Transverse colon (tissue), 4 donors: Measurements from ENCODE around the gene LPCAT1. TPM values are rescaled to one million over a fixed set of nuclear protein-coding genes. Genes with fewer than 3 reads are reported as not detected.

Experiments
- DNase-seq: peaks from one replicate; pipeline ENCODE4 v3.0.0-alpha.2; 2019
- H3K27ac ChIP-seq, 4 donors: fragments of 200-600 bp; sonication (generic); 2 replicates each; pipeline ENCODE4 v1.5.1; 2016 to 2018; ENCODE audit warnings: inconsistent platforms in 4 of 4
- H3K27me3 ChIP-seq: fragments of 200-600 bp; sonication (generic); 2 replicates; pipeline ENCODE4 v1.5.1; 2017; ENCODE audit warnings: inconsistent platforms
- H3K36me3 ChIP-seq, 4 donors: fragments of 200-600 bp; sonication (generic); 2 replicates each; pipeline ENCODE4 v1.5.1; 2017 to 2019; ENCODE audit warnings: inconsistent platforms in 4 of 4
- H3K4me1 ChIP-seq, 4 donors: fragments of 200-600 bp; sonication (generic); 2 replicates each; pipeline ENCODE4 v1.5.1; 2017 to 2020; ENCODE audit warnings: inconsistent platforms in 4 of 4
- H3K4me3 ChIP-seq, 4 donors: fragments of 200-600 bp; sonication (generic); 1 replicate in 1 of 4; 2 replicates in 3 of 4; pipeline versions ENCODE4 v1.5.1 to v1.6.1; 2017 to 2019; ENCODE audit warnings: inconsistent platforms in 4 of 4
- H3K9me3 ChIP-seq, 2 donors: fragments of 200-600 bp; sonication (generic); 2 replicates each; pipeline ENCODE4 v1.5.1; 2017 to 2019; ENCODE audit warnings: inconsistent platforms in 2 of 2
- EP300 ChIP-seq: sonication (generic); formaldehyde crosslinking; IDR thresholded peaks from one replicate; pipeline ENCODE4 v1.6.1; 2017; ENCODE audit warnings: antibody characterized with exemption, low read depth
- POLR2A ChIP-seq: fragments of 450-650 bp; IDR thresholded peaks from one replicate; pipeline ENCODE4 v1.6.1; 2016; ENCODE audit warnings: antibody characterized with exemption, mild to moderate bottlenecking, moderate library complexity
- POLR2AphosphoS5 ChIP-seq, 3 donors: sonication (generic); formaldehyde crosslinking; IDR thresholded peaks; one replicate each; pipeline ENCODE4 v1.6.1; 2016; ENCODE audit warnings: antibody characterized with exemption in 3 of 3
- WGBS, 2 donors: methylation state at CpG; one replicate each; pipeline ENCODE4 v1.1.5; 2018; ENCODE audit warnings: low coverage in 1 of 2; 5-methylcytosine and 5-hydroxymethylcytosine counted together
- in situ Hi-C, 4 donors: fragments of 200-750 bp; cut with MboI; loops; one replicate each; pipeline versions ENCODE4 v1.15.0 to v1.15.1; 2017; ENCODE audit warnings: low sequenced_read_pairs in 3 of 4, low pct_ligation_motif_present in 1 of 4, low pct_unique_long_range_greater_than_20kb in 1 of 4
- intact Hi-C: fragments of 100-400 bp; cut with DNase I; formaldehyde crosslinking; loops from one replicate; pipeline ENCODE4 v1.15.1; 2023; ENCODE audit warnings: low total_unique reads
- total RNA-seq, 4 donors: library from RNA; depleted of rRNA; stranded (reverse); fragments of >200 nt; gene quantifications; one replicate each; pipeline ENCODE4 v1.1.0, GENCODE V29; 2016
- TF ChIP-seq, protein P1 (sequence below), 5 experiments: fragments of 200-600 bp in 3 of 5; fragments of 450-650 bp in 2 of 5; sonication (generic) in 3 of 5; IDR thresholded peaks; 1 replicate in 2 of 5; 2 replicates in 3 of 5; pipeline ENCODE4 v1.5.1; 2016 to 2017; ENCODE audit warnings: antibody characterized with exemption in 5 of 5, inconsistent platforms in 3 of 5, mild to moderate bottlenecking in 2 of 5, moderate library complexity in 1 of 5

Gene LPCAT1
- total RNA-seq, 4 donors from 2014 or later, result 10.0 to 50.5 (median 21.0) TPM

- WGBS, 2 donors, result 89% methylated on average over 6 to 32 of the region's 32 CpGs
- H3K4me3 ChIP-seq, result no peak overlapping the region
- no peak for DNase-seq
- peaks cover 0 to under 1% (median 0%) of the 10 kb centered on the region in 4 donors for H3K4me1 ChIP-seq
- H3K9me3 ChIP-seq, result no peaks in the 10 kb centered on the region
- no peak overlapping the region for H3K27ac ChIP-seq
- in situ Hi-C loops (no loop called here), intact Hi-C loops (no loop called here)
- no peaks in the 10 kb centered on the region for H3K36me3 ChIP-seq
- TF ChIP-seq EP300 (no peak), POLR2A (no peak), POLR2AphosphoS5 (IDR thresholded peaks at IDR 0.05) (no peak)
- TF ChIP-seq, protein P1, sequence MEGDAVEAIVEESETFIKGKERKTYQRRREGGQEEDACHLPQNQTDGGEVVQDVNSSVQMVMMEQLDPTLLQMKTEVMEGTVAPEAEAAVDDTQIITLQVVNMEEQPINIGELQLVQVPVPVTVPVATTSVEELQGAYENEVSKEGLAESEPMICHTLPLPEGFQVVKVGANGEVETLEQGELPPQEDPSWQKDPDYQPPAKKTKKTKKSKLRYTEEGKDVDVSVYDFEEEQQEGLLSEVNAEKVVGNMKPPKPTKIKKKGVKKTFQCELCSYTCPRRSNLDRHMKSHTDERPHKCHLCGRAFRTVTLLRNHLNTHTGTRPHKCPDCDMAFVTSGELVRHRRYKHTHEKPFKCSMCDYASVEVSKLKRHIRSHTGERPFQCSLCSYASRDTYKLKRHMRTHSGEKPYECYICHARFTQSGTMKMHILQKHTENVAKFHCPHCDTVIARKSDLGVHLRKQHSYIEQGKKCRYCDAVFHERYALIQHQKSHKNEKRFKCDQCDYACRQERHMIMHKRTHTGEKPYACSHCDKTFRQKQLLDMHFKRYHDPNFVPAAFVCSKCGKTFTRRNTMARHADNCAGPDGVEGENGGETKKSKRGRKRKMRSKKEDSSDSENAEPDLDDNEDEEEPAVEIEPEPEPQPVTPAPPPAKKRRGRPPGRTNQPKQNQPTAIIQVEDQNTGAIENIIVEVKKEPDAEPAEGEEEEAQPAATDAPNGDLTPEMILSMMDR (IDR thresholded peaks at IDR 0.05), result no peak
- H3K27me3 ChIP-seq, result no peaks in the 10 kb centered on the region
Observed at GRCh38 chr5:1551426-1552301, 27.9 kb upstream of the LPCAT1 start.

DNA sequence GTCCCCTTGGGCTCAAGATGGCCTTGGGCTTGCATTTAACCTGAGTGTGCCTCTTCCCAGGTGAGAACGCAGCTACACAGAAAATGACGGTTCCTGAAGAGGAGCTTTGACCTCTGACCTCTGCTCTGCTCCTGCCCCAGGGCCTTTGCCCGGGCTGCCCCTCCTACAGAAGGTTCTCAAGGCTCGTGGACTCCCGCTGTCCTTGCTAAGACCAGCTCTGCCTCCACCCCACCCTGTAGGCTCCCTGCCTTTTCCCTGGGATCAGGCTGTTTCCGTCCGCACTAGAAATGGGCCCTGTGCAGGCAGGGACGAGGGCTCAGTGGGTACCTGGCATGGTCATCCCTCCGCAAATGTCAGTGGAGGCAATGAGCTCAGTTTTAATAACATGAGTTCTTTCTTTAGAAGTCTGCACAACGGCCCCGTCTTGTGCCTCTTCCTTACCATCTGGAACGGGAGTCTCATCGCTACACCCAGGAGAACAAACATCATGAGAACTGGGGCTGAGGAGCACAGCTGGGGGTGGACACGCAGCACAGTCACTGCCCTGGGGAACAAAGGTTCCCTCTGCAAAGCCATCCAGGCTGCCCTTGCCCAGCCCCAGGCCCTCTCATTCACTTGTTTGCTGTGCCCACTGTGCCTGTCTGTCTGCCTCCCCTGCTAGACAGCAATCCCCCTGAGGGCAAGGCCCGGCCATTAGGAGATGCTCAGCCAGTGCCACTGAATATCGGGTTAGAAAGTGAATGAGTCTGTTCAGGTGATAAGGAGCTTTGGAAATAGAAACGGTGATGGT is 26.7 kb upstream of the LPCAT1 start:
- Histone ChIP-seq H3K9me3 (no peaks in the 10 kb centered on the region), H3K4me3 (no peak overlapping the region), H3K27me3 (no peaks in the 10 kb centered on the region), H3K36me3 (no peaks in the 10 kb centered on the region), H3K27ac (no peak overlapping the region), H3K4me1 (no peaks in the 10 kb centered on the region)
- WGBS, 2 donors, result 66 to 97% methylated on average over 4 to 17 of the region's 17 CpGs
- DNase-seq, result no peak
- intact Hi-C loops (no loop called here), in situ Hi-C loops (no loop called here)
- no peak for TF ChIP-seq POLR2AphosphoS5 (IDR thresholded peaks at IDR 0.05)
- no peak for TF ChIP-seq EP300
- TF ChIP-seq, protein P1 (IDR thresholded peaks at IDR 0.05), result no peak
- no peak for TF ChIP-seq POLR2A

DNA sequence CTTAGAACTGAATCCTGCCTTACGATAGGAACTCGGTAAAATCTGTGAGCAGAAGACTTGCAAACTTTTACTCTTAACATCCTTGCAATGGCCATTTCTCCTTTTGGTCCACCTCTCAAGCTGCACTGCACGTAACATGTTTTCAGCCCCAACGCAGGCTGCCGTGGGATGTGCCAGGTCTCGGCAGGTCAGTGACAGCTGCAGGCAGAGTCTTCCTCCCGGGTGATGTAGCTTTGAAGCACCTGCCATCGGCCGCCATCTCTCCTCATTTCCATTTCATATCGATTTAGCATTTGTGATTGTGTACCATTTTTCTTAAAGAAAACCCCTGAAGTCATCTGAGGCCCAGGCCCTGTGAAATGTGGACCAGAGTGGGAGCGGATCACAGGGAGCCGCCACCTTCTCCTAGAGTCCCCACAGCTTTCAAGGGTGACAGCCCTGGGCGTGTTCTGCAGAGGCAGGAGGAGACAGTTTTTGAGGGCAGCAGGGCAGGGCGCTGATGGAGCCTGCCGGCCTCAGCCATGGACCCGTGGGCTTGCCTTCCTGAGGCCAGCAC is 25.8 kb upstream of the LPCAT1 start:
- H3K27ac ChIP-seq, result no peak overlapping the region
- H3K9me3 ChIP-seq, result no peaks in the 10 kb centered on the region
- H3K4me1 ChIP-seq, result no peaks in the 10 kb centered on the region
- TF ChIP-seq POLR2A (no peak), EP300 (no peak), POLR2AphosphoS5 (IDR thresholded peaks at IDR 0.05) (no peak)
- TF ChIP-seq, protein P1 (IDR thresholded peaks at IDR 0.05), result no peak
- 73% methylated on average over 16 of the region's 16 CpGs; no CpG with 5 or more reads in 1 of the 2 donors for WGBS, 2 donors
- no peaks in the 10 kb centered on the region for H3K27me3 ChIP-seq
- intact Hi-C loops, result no loop called here
- in situ Hi-C loops, result no loop called here
- DNase-seq, result no peak
- H3K4me3 ChIP-seq, result no peak overlapping the region
- no peaks in the 10 kb centered on the region for H3K36me3 ChIP-seq
